ENCODE data around the gene FAF1.

DNA sequence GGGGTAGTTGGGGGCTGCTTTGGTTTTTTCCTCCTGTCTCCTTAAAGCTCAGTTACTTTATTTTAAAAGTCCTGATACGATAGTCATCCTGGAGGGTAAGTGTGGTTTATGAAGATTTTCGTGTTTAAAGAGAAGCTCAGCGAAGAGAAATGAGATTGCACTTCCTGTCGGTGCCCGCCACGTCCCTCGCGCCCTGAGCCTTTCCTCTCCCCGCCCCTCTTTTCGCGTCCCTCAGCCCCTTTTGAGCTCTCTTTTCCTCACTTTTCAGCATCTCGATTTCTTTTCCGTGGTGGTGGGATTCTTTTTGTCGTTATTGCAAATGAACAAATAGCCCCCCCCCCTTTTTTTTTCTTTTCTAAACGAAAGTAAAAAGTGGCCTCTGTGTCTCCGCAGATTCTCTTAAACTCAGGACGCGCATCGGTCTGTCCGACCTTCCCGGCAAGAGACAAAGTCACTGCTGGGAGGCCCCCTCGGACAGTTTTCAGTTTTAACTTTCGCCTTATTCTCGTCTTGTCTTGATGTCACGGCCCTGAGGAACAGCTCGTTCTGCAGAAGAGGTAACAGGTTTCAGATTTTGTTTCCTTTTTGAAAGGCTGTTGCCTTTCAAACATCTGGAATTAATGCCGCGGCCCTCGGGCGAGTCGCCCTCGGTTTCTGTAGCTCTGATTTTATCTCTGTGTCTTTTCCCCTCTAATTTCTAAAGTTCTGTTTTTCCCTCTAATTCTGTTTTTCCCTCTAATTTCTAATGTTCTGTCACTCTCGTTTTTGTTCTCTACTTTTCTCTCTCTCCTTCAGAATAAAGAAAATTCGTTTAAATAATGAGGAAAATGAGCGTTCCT is 535.8 kb downstream of the FAF1 start:
- TF ChIP-seq, protein P1, sequence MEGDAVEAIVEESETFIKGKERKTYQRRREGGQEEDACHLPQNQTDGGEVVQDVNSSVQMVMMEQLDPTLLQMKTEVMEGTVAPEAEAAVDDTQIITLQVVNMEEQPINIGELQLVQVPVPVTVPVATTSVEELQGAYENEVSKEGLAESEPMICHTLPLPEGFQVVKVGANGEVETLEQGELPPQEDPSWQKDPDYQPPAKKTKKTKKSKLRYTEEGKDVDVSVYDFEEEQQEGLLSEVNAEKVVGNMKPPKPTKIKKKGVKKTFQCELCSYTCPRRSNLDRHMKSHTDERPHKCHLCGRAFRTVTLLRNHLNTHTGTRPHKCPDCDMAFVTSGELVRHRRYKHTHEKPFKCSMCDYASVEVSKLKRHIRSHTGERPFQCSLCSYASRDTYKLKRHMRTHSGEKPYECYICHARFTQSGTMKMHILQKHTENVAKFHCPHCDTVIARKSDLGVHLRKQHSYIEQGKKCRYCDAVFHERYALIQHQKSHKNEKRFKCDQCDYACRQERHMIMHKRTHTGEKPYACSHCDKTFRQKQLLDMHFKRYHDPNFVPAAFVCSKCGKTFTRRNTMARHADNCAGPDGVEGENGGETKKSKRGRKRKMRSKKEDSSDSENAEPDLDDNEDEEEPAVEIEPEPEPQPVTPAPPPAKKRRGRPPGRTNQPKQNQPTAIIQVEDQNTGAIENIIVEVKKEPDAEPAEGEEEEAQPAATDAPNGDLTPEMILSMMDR (IDR thresholded peaks at IDR 0.05; ENCODE audit: low read depth, low read length, missing input control): no peak
- TF ChIP-seq, protein P2, sequence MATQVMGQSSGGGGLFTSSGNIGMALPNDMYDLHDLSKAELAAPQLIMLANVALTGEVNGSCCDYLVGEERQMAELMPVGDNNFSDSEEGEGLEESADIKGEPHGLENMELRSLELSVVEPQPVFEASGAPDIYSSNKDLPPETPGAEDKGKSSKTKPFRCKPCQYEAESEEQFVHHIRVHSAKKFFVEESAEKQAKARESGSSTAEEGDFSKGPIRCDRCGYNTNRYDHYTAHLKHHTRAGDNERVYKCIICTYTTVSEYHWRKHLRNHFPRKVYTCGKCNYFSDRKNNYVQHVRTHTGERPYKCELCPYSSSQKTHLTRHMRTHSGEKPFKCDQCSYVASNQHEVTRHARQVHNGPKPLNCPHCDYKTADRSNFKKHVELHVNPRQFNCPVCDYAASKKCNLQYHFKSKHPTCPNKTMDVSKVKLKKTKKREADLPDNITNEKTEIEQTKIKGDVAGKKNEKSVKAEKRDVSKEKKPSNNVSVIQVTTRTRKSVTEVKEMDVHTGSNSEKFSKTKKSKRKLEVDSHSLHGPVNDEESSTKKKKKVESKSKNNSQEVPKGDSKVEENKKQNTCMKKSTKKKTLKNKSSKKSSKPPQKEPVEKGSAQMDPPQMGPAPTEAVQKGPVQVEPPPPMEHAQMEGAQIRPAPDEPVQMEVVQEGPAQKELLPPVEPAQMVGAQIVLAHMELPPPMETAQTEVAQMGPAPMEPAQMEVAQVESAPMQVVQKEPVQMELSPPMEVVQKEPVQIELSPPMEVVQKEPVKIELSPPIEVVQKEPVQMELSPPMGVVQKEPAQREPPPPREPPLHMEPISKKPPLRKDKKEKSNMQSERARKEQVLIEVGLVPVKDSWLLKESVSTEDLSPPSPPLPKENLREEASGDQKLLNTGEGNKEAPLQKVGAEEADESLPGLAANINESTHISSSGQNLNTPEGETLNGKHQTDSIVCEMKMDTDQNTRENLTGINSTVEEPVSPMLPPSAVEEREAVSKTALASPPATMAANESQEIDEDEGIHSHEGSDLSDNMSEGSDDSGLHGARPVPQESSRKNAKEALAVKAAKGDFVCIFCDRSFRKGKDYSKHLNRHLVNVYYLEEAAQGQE (IDR thresholded peaks at IDR 0.05): no peak

Data from liver (tissue), 2 donors.